Esophagus squamous epithelium (tissue), 4 donors: ENCODE data around the gene PDPR.

ENCODE experiments used
- CTCF ChIP-seq, 6 experiments: fragments of 450-650 bp in 4 of 6; fragments of 200-600 bp in 2 of 6; sonication (generic) in 2 of 6; IDR thresholded peaks; one replicate each; pipeline ENCODE4 v1.5.1; 2016 to 2019; ENCODE audit warnings: antibody characterized with exemption in 6 of 6, mild to moderate bottlenecking in 4 of 6, moderate library complexity in 4 of 6
- POLR2A ChIP-seq, 4 donors: fragments of 450-650 bp; IDR thresholded peaks; one replicate each; pipeline ENCODE4 v1.6.1; 2017; ENCODE audit warnings: antibody characterized with exemption in 4 of 4, mild to moderate bottlenecking in 4 of 4, moderate library complexity in 3 of 4

GRCh38 chr16:70161350-70161749 is 47.2 kb downstream of the PDPR start:
- no peak for TF ChIP-seq CTCF (IDR thresholded peaks at IDR 0.05)
- no peak for TF ChIP-seq POLR2A (IDR thresholded peaks at IDR 0.05)
